ENCODE results near the gene COG5. TPM values are rescaled to one million over a fixed set of nuclear protein-coding genes. Genes with fewer than 3 reads are reported as not detected.
A peak's percentile ranks its signal among the peaks of the same experiment; 100 is the strongest.

Gene COG5
- total and polyA plus RNA-seq, 2 experiments from 2014 or later, result 15.4 to 36.5 TPM

GRCh38 chr7:107387128-107387527, 176.6 kb downstream of the COG5 start:
- H4K20me1 ChIP-seq (replicated peaks; ENCODE audit: insufficient read depth), result no peaks in the 10 kb centered on the region
- Mint-ChIP-seq H3K27me3 (ENCODE audit: insufficient read depth, low read depth, poor library complexity) (peaks cover 10% of the 10 kb centered on the region), H3K36me3 (ENCODE audit: low read depth) (peaks cover 13% of the 10 kb centered on the region), H3K4me3 (no peak overlapping the region), H3K9me3 (peaks cover 14% of the 10 kb centered on the region), H3K4me1 (peaks cover 48% of the 10 kb centered on the region), H3K27ac (no peak overlapping the region)
- peak; percentile 86 for ATAC-seq
- H3K27ac ChIP-seq (ENCODE audit: low read depth), result no peak overlapping the region
- no peak overlapping the region for H2AFZ ChIP-seq
- H3K79me2 ChIP-seq (replicated peaks; ENCODE audit: insufficient read depth), result no peaks in the 10 kb centered on the region
- no peaks in the 10 kb centered on the region for H3F3A ChIP-seq (replicated peaks; ENCODE audit: low read depth)
- DNase-seq (ENCODE audit: low spot score), result peak; percentile 64
- H3K9me2 ChIP-seq (ENCODE audit: insufficient read depth), result no peaks in the 10 kb centered on the region
- no peak overlapping the region for H3K4me3 ChIP-seq
- no peaks in the 10 kb centered on the region for H3K27me3 ChIP-seq (ENCODE audit: insufficient read depth)
- no peaks in the 10 kb centered on the region for H3K36me3 ChIP-seq (ENCODE audit: insufficient read depth)
- TF ChIP-seq, protein P1, sequence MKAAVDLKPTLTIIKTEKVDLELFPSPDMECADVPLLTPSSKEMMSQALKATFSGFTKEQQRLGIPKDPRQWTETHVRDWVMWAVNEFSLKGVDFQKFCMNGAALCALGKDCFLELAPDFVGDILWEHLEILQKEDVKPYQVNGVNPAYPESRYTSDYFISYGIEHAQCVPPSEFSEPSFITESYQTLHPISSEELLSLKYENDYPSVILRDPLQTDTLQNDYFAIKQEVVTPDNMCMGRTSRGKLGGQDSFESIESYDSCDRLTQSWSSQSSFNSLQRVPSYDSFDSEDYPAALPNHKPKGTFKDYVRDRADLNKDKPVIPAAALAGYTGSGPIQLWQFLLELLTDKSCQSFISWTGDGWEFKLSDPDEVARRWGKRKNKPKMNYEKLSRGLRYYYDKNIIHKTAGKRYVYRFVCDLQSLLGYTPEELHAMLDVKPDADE (IDR thresholded peaks at IDR 0.05), result no peak
- no peak for TF ChIP-seq NANOG (IDR thresholded peaks at IDR 0.05; ENCODE audit: borderline replicate concordance)
- no peak for TF ChIP-seq EZH2 (IDR thresholded peaks at IDR 0.05; ENCODE audit: low read depth, unreplicated experiment)
- TF ChIP-seq, protein P2, sequence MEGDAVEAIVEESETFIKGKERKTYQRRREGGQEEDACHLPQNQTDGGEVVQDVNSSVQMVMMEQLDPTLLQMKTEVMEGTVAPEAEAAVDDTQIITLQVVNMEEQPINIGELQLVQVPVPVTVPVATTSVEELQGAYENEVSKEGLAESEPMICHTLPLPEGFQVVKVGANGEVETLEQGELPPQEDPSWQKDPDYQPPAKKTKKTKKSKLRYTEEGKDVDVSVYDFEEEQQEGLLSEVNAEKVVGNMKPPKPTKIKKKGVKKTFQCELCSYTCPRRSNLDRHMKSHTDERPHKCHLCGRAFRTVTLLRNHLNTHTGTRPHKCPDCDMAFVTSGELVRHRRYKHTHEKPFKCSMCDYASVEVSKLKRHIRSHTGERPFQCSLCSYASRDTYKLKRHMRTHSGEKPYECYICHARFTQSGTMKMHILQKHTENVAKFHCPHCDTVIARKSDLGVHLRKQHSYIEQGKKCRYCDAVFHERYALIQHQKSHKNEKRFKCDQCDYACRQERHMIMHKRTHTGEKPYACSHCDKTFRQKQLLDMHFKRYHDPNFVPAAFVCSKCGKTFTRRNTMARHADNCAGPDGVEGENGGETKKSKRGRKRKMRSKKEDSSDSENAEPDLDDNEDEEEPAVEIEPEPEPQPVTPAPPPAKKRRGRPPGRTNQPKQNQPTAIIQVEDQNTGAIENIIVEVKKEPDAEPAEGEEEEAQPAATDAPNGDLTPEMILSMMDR (conservative IDR thresholded peaks at IDR 0.05; ENCODE audit: low read depth in 2 of 2), result no peak
- no peak for TF ChIP-seq EZH2phosphoT487 (IDR thresholded peaks at IDR 0.05; ENCODE audit: unreplicated experiment)
- no peak for TF ChIP-seq ZNF114 (CRISPR knock-in tag; IDR thresholded peaks at IDR 0.05)
- TF ChIP-seq JUNB (IDR thresholded peaks at IDR 0.05; ENCODE audit: unreplicated experiment), result no peak
- TF ChIP-seq, protein P3, sequence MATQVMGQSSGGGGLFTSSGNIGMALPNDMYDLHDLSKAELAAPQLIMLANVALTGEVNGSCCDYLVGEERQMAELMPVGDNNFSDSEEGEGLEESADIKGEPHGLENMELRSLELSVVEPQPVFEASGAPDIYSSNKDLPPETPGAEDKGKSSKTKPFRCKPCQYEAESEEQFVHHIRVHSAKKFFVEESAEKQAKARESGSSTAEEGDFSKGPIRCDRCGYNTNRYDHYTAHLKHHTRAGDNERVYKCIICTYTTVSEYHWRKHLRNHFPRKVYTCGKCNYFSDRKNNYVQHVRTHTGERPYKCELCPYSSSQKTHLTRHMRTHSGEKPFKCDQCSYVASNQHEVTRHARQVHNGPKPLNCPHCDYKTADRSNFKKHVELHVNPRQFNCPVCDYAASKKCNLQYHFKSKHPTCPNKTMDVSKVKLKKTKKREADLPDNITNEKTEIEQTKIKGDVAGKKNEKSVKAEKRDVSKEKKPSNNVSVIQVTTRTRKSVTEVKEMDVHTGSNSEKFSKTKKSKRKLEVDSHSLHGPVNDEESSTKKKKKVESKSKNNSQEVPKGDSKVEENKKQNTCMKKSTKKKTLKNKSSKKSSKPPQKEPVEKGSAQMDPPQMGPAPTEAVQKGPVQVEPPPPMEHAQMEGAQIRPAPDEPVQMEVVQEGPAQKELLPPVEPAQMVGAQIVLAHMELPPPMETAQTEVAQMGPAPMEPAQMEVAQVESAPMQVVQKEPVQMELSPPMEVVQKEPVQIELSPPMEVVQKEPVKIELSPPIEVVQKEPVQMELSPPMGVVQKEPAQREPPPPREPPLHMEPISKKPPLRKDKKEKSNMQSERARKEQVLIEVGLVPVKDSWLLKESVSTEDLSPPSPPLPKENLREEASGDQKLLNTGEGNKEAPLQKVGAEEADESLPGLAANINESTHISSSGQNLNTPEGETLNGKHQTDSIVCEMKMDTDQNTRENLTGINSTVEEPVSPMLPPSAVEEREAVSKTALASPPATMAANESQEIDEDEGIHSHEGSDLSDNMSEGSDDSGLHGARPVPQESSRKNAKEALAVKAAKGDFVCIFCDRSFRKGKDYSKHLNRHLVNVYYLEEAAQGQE (IDR thresholded peaks at IDR 0.05; ENCODE audit: unreplicated experiment), result no peak
- no peak for TF ChIP-seq ZNF462 (CRISPR knock-in tag; IDR thresholded peaks at IDR 0.05)
- TF ChIP-seq STAT1 (IDR thresholded peaks at IDR 0.05; ENCODE audit: unreplicated experiment), result no peak
- no peak for TF ChIP-seq CREB1 (CRISPR knock-in tag; IDR thresholded peaks at IDR 0.05; ENCODE audit: low read depth)
- no peak for TF ChIP-seq POLR2AphosphoS5 (IDR thresholded peaks at IDR 0.05; ENCODE audit: low read depth)
- H3K4me2 ChIP-seq, result peak overlapping the region; percentile 42
- H3K4me1 ChIP-seq (ENCODE audit: insufficient read depth), result peaks cover 26% of the 10 kb centered on the region
